Measurements from ENCODE around the gene MYCBPAP. TPM values are rescaled to one million over a fixed set of nuclear protein-coding genes. Genes with fewer than 3 reads are reported as not detected.
A peak's percentile ranks its signal among the peaks of the same experiment; 100 is the strongest.

Gene MYCBPAP
- total RNA-seq (2014; rRNA removed; shearing (Covaris generic)) = 0.58 and 1.7 TPM in 2 replicates

- peak; percentile 79 for DNase-seq (ENCODE audit: low spot score)
- in situ Hi-C loops (cut with HindIII; ENCODE audit: low sequenced_read_pairs) = no loop called here
Measured at GRCh38 chr17:50507871-50508572, at the start of gene MYCBPAP. Gene MYCBPAP (plus strand): TSS chr17:50508439. CDS start chr17:50508675, 236 bp downstream.

GRCh38 chr17:50458701-50459676 lies 49.2 kb upstream of the MYCBPAP start:
- in situ Hi-C loops (cut with HindIII; ENCODE audit: low sequenced_read_pairs) = no loop called here
- no peak for DNase-seq (ENCODE audit: low spot score)

DNA sequence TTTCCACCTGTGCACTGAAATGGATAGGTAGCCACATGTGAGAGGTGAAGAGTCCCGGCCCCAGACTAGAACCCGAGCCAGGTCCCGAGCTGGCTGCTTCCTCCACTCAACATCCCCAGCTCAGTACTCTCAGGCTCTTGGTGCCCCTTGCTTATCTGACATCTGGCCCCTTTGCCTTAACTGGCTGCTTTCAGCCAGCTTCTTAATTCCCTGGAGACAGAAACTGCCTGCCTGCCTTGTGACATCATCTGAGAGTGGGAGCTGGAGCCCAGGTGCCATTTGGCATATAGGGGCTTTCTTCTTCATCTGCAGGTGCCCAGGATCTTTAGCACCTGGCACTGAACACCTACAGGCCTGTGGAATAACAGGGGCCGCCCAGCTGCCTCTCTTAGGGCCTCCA lies 48.5 kb upstream of the MYCBPAP start:
- in situ Hi-C loops (cut with HindIII; ENCODE audit: low sequenced_read_pairs) = no loop called here
- no peak for DNase-seq (ENCODE audit: low spot score)

- DNase-seq (ENCODE audit: low spot score) = no peak
- in situ Hi-C loops (cut with HindIII; ENCODE audit: low sequenced_read_pairs) = no loop called here
Measured at GRCh38 chr17:50460831-50461526, 47.3 kb upstream of the MYCBPAP start.

- in situ Hi-C loops (cut with HindIII; ENCODE audit: low sequenced_read_pairs) = no loop called here
- no peak for DNase-seq (ENCODE audit: low spot score)
Measured at GRCh38 chr17:50461550-50462132, 46.6 kb upstream of the MYCBPAP start.

- no peak for DNase-seq (ENCODE audit: low spot score)
- in situ Hi-C loops (cut with HindIII; ENCODE audit: low sequenced_read_pairs) = no loop called here
Measured at GRCh38 chr17:50462446-50462845, 45.8 kb upstream of the MYCBPAP start.

DNA sequence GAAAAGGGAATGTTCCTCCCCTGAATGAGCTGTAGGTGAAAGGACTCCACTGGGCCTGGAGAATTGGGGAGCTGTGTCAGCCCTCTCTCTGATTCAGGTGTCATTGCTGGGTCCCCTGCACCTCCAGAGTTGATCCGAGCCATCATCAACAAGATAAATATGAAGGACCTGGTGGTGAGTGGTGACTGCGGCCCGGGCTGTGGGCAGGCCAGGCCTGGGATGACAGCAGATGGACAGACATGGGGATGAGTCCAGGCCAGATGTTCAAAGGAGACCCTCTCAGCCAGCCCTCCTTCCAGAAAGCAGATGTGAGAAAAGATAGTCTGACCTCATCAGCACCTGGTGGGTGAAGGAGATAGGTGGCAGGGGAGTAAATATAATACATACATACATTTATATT lies 44.1 kb upstream of the MYCBPAP start:
- no peak for DNase-seq (ENCODE audit: low spot score)
- in situ Hi-C loops (cut with HindIII; ENCODE audit: low sequenced_read_pairs) = no loop called here

DNA sequence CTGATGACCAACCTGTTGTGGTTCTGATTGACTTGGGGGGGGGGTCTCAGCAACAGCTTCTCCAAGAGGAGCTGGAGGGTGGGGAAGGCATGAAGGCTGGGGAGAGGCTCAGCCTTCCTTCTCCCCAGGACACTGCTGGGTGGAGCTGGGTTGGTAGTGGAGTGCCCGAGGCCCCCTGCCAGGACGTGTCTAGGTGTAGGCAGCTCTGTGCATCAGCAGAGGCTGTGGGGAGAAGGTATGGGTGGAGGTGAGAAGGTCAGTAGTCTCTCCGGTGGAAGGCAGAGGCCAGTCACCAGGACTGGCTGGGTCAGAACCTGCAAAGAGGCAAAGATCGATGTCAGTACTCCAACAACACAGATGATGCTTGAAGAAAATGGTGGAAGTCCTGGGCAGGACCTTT lies 43.5 kb upstream of the MYCBPAP start:
- DNase-seq (ENCODE audit: low spot score) = no peak
- in situ Hi-C loops (cut with HindIII; ENCODE audit: low sequenced_read_pairs) = no loop called here

DNA sequence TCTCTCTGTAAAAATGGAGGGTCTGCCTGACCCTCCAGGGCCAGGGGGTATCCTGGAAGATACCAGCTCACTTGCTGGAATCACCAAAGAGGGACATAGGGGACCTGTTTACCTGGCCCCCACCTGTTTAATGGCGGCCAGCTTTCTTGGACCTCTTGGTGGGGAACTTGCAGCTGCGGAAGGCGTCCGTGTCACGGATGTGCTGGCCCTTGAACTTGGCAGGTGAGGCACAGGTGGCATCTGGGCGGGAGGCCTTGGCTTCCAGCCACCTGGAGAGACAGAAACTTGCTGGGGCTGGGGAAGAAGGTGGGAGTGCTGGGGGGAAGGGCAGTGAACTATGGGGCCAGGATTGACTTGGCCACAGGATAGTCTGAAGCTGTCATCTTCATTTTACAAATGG lies 43.1 kb upstream of the MYCBPAP start:
- DNase-seq (ENCODE audit: low spot score) = no peak
- in situ Hi-C loops (cut with HindIII; ENCODE audit: low sequenced_read_pairs) = no loop called here

- in situ Hi-C loops (cut with HindIII; ENCODE audit: low sequenced_read_pairs) = no loop called here
- no peak for DNase-seq (ENCODE audit: low spot score)
Measured at GRCh38 chr17:50465635-50466034, 42.6 kb upstream of the MYCBPAP start.

- in situ Hi-C loops (cut with HindIII; ENCODE audit: low sequenced_read_pairs) = no loop called here
Measured at GRCh38 chr17:50466371-50467113, 41.7 kb upstream of the MYCBPAP start.

GRCh38 chr17:50467114-50467854 lies 41.0 kb upstream of the MYCBPAP start:
- DNase-seq (ENCODE audit: low spot score) = no peak
- in situ Hi-C loops (cut with HindIII; ENCODE audit: low sequenced_read_pairs) = no loop called here

More at GRCh38 chr17:50466371-50467113, 41.7 kb upstream of the MYCBPAP start:
- DNase-seq (ENCODE audit: low spot score) = no peak

- in situ Hi-C loops (cut with HindIII; ENCODE audit: low sequenced_read_pairs) = no loop called here
- no peak for DNase-seq (ENCODE audit: low spot score)
Measured at GRCh38 chr17:50467855-50468303, 40.4 kb upstream of the MYCBPAP start.

DNA sequence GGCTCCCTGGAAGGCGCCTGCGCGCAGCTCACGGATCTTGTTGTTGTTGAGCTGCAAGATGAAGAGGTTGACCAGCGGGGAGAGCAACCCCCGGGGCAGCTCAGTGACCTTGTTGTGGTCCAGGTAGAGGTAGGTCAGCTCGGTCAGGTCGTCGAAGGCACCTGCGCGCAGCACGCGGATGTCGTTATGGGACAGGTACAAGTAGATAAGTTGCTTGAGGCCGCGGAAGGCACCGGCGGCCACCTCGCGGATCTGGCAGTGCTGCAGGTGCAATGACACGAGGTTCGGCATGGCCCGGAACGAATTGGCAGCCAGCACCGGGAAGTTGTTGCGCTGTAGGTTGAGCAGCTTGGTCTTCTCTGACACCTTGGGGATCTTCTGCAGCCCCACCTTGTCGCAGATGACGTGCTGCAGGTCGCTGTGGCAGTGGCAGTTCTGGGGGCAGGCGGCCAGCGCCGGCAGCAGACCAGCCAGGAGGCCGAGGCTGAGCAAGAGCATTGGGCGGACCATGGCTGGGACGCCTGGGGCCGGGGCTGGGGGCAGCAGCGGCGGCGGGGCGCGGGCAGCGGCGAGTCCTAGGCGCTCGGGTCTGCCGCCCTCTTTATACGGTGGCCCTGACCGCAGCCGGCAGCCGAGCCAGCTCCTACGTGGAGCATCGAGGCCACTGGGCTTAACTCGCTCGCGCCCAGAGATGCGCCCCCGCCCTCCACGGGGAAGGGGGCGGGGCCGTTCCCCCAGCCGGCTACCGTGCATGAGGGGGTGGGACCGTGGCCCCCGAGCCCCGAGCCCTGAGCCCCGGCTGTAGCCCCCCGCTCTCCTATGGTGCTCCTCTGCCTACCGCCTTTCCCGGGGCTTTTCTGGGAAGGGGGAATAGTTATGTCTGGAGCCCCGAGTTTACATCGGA lies 39.7 kb upstream of the MYCBPAP start, which contains the start of gene CHAD:
Gene CHAD, minus strand, starts transcription at position 577 of the 904 bp plus-strand sequence. Its CDS starts 67 bp downstream, at position 510.
- peak; percentile 78 for DNase-seq (ENCODE audit: low spot score)

DNA sequence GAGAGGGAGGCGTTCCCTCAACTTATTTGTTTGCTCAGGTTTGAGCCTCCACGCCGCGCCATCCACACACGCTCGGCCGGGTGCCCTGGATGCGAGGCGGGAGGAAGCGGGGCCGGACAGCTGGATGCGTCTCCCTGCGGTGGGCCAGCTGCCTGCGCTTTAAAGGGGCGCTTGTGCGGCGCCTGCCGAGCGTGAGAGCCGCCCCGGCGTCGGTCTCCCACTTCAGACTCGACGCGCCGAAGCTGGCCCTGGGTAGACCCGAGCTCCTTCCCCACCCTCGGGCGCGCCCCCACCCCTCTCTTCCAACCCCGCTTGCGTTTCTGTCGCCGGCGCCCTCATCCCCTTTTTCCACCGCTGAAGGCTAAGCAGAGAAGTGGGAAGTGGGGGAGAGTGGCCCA lies 39.0 kb upstream of the MYCBPAP start:
- in situ Hi-C loops (cut with HindIII; ENCODE audit: low sequenced_read_pairs) = no loop called here
- no peak for DNase-seq (ENCODE audit: low spot score)

More for the DNA sequence above, 39.7 kb upstream of the MYCBPAP start, which contains the start of gene CHAD:
- in situ Hi-C loops (cut with HindIII; ENCODE audit: low sequenced_read_pairs) = no loop called here

- peak; percentile 22 for DNase-seq (ENCODE audit: low spot score)
- in situ Hi-C loops (cut with HindIII; ENCODE audit: low sequenced_read_pairs) = loop anchor here (5.0 kb wide), 1 partner anchor 42 kb away; the partner anchor contains the start of gene ACSF2
Measured at GRCh38 chr17:50469671-50470305, 38.5 kb upstream of the MYCBPAP start.
